ENCODE measurements around the gene P3R3URF. TPM values are rescaled to one million over a fixed set of nuclear protein-coding genes. Genes with fewer than 3 reads are reported as not detected.

Gene P3R3URF
- total and polyA plus RNA-seq, 2 donors (not counting 3 experiments of a cell fraction or from before 2014, with no cell fraction given) = not detected

- no TSS peak for BruUV-seq (replicated peaks)
Measured at GRCh38 chr1:46204406-46204742, 28.1 kb upstream of the P3R3URF start.

More at GRCh38 chr1:46204406-46204742, 28.1 kb upstream of the P3R3URF start:
- Histone ChIP-seq H2AFZ (ENCODE audit: low read depth, low read length) (peak overlapping the region; percentile 98), H3K27me3 (ENCODE audit: control insufficient read depth in 2 of 2, insufficient read depth in 2 of 2, low read length in 2 of 2) (no peaks in the 10 kb centered on the region), H3K27ac (ENCODE audit: insufficient read depth, low read depth, low read length) (no peak overlapping the region), H3K4me3 (replicated peaks in 1 of 3; ENCODE audit: insufficient read depth in 1 of 3, low read depth in 1 of 3, low read length in 3 of 3) (peak overlapping the region in 2 of 3 experiments; percentile 1 to 80), H3K9me1 (replicated peaks; ENCODE audit: control insufficient read depth, extremely low read depth, insufficient read depth, low read length) (no peaks in the 10 kb centered on the region), H4K20me1 (replicated peaks; ENCODE audit: control insufficient read depth, extremely low read depth, insufficient read depth, low read length) (no peaks in the 10 kb centered on the region), H3K79me2 (ENCODE audit: control insufficient read depth, insufficient read depth, low read length) (no peaks in the 10 kb centered on the region), H3K9me3 (replicated peaks; ENCODE audit: control insufficient read depth, insufficient read depth, low read length) (no peaks in the 10 kb centered on the region), H3K9ac (replicated peaks; ENCODE audit: extremely low read depth, insufficient read depth, low read length) (no peak overlapping the region), H3K36me3 (ENCODE audit: control insufficient read depth in 2 of 2, extremely low read depth in 1 of 2, insufficient read depth in 2 of 2, low read length in 2 of 2) (no peaks in the 10 kb centered on the region), H3K4me2 (ENCODE audit: insufficient read depth, low read length) (peak overlapping the region; percentile 79), H3K4me1 (ENCODE audit: control insufficient read depth, extremely low read depth, insufficient read depth, low read length) (peaks cover 8% of the 10 kb centered on the region)
- peak; percentile 73 for FAIRE-seq
- TF ChIP-seq MAX (IDR thresholded peaks at IDR 0.05; ENCODE audit: insufficient read depth, insufficient read length) (no peak), EZH2 (IDR thresholded peaks at IDR 0.05; ENCODE audit: borderline replicate concordance, low read depth, low read length, severe bottlenecking) (no peak), MYC (IDR thresholded peaks at IDR 0.05; ENCODE audit: low read depth, low read length) (no peak), GATA2 (IDR thresholded peaks at IDR 0.05; ENCODE audit: insufficient read depth, insufficient read length, low read depth, low read length) (no peak), POLR2AphosphoS5 (IDR thresholded peaks at IDR 0.05; ENCODE audit: insufficient read depth, low read depth, low read length) (no peak), CTCF (IDR thresholded peaks at IDR 0.05; ENCODE audit: extremely low read depth in 1 of 2, insufficient read depth in 1 of 2, low read depth in 1 of 2, low read length in 2 of 2) (no peak), POLR2A (IDR thresholded peaks at IDR 0.05; ENCODE audit: low read depth, low read length) (no peak), JUN (IDR thresholded peaks at IDR 0.05; ENCODE audit: borderline replicate concordance, insufficient read depth, insufficient read length, low read depth) (no peak), FOS (IDR thresholded peaks at IDR 0.05; ENCODE audit: borderline replicate concordance, insufficient read depth, low read length) (no peak)
- dilution Hi-C loops (cut with MboI; ENCODE audit: extremely low pct_ligation_motif_present, low sequenced_read_pairs) = no loop called here
- DNase-seq (ENCODE audit: low read depth, low spot score) = peak; percentile 11
- CTCF ChIA-PET = interaction anchor here (0.7 to 3.4 kb wide), 4 partner anchors 14 to 21 kb away, joined by 3 to 32 read pairs (median 4); no protein-coding TSS in a partner anchor
- intact Hi-C loops (cut with micrococcal nuclease) = no loop called here
- POLR2A ChIA-PET = interaction anchor here (1.1 kb wide), 1 partner anchor 72 kb away, joined by 3 read pairs; the partner anchor contains the start of gene PIK3R3
